HG03280 (cell line): ENCODE data around the gene RWDD2A.

Experiments used
- ATAC-seq: cut with Tn5 transposase; IDR thresholded peaks from one replicate; pipeline ENCODE4 v1.9.1; 2021; ENCODE audit warnings: mild to moderate bottlenecking, moderate library complexity; ENCODE audit not compliant: unreplicated experiment

RWDD2A gene

GRCh38 chr6:83198486-83199172, 5.5 kb downstream of the RWDD2A start:
- no peak for ATAC-seq

GRCh38 chr6:83199173-83199862, 6.2 kb downstream of the RWDD2A start:
- no peak for ATAC-seq

GRCh38 chr6:83199863-83200225, 6.7 kb downstream of the RWDD2A start:
- no peak for ATAC-seq

- no peak for ATAC-seq
Observed at GRCh38 chr6:83202031-83202430, 8.9 kb downstream of the RWDD2A start.

GRCh38 chr6:83215131-83216047, 22.2 kb downstream of the RWDD2A start:
- peak; percentile 99 for ATAC-seq

GRCh38 chr6:83216806-83217205, 23.6 kb downstream of the RWDD2A start:
- ATAC-seq = no peak

GRCh38 chr6:83218646-83219045, 25.5 kb downstream of the RWDD2A start:
- no peak for ATAC-seq

- no peak for ATAC-seq
Observed at GRCh38 chr6:83220121-83220520, 27.0 kb downstream of the RWDD2A start.

- no peak for ATAC-seq
Observed at GRCh38 chr6:83221276-83221675, 28.1 kb downstream of the RWDD2A start.

- ATAC-seq = no peak
Observed at GRCh38 chr6:83221889-83222479, 28.8 kb downstream of the RWDD2A start.

GRCh38 chr6:83226517-83226916, 33.4 kb downstream of the RWDD2A start:
- no peak for ATAC-seq

- ATAC-seq = no peak
Observed at GRCh38 chr6:83231146-83231545, 38.0 kb downstream of the RWDD2A start.

GRCh38 chr6:83247471-83247870, 54.3 kb downstream of the RWDD2A start:
- ATAC-seq = no peak
